Keratinocyte (primary cell): ENCODE results near the gene GRIN2C.
A peak's percentile ranks its signal among the peaks of the same experiment; 100 is the strongest.

Experiments used
- CTCF ChIP-seq, 3 experiments: IDR thresholded peaks in 1 of 3; conservative IDR thresholded peaks in 1 of 3; optimal IDR thresholded peaks in 1 of 3; 2 replicates in 2 of 3; 3 replicates in 1 of 3; pipeline versions ENCODE3 to v1.5.1; 2011; ENCODE audit warnings: low read length in 3 of 3, mild to moderate bottlenecking in 3 of 3, moderate library complexity in 2 of 3, control low read depth in 1 of 3, inconsistent platforms in 1 of 3; ENCODE audit not compliant: insufficient read depth in 2 of 3; ENCODE audit errors: extremely low read depth in 1 of 3
- EZH2 ChIP-seq: IDR thresholded peaks from one replicate; pipeline ENCODE4 v1.6.1; 2012; ENCODE audit warnings: inconsistent platforms, mild to moderate bottlenecking, low read length, moderate library complexity

GRCh38 chr17:74853048-74853397 lies 6.7 kb downstream of the GRIN2C start:
- no peak for TF ChIP-seq CTCF (optimal IDR thresholded peaks at IDR 0.05 in 1 of 3, IDR thresholded peaks at IDR 0.05 in 1 of 3, conservative IDR thresholded peaks at IDR 0.05 in 1 of 3; ENCODE audit: extremely low read depth in 1 of 3, insufficient read depth in 2 of 3, low read length in 3 of 3)
- peak; percentile 30 for TF ChIP-seq EZH2
